ENCODE data around the gene TBCD.
"Not testable (repeated sequence)": the region's sequence is repeated elsewhere in the genome, so short reads cannot be mapped to it uniquely, and the experiment has no call there.

Gene TBCD

GRCh38 chr17:82756166-82756565, 4.3 kb downstream of the TBCD start:
- DNase-seq (ENCODE audit: insufficient read length, low spot score), result no peak

DNA sequence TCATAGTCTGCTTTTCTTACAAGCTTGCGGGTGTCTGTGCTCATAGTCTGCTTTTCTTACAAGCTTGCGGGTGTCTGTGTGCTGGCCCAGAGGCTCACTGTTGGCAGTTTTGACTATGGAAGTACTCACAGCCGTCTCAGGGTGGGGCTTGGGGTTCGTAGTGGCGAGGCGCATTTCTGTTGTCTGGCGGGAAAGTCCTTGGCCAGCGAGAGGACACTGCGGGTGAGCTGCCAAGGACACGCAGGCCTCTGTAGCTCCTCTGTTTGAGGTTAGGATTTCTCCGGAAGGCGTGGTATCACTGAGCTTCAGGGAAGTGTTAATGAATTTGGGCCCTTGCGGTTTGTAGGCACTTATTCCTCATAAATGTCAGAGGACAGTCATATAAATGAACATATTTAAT, 13.5 kb downstream of the TBCD start:
- no peak for DNase-seq (ENCODE audit: insufficient read length, low spot score)
- FAIRE-seq, result no peak

More at GRCh38 chr17:82756166-82756565, 4.3 kb downstream of the TBCD start:
- FAIRE-seq, result no peak

DNA sequence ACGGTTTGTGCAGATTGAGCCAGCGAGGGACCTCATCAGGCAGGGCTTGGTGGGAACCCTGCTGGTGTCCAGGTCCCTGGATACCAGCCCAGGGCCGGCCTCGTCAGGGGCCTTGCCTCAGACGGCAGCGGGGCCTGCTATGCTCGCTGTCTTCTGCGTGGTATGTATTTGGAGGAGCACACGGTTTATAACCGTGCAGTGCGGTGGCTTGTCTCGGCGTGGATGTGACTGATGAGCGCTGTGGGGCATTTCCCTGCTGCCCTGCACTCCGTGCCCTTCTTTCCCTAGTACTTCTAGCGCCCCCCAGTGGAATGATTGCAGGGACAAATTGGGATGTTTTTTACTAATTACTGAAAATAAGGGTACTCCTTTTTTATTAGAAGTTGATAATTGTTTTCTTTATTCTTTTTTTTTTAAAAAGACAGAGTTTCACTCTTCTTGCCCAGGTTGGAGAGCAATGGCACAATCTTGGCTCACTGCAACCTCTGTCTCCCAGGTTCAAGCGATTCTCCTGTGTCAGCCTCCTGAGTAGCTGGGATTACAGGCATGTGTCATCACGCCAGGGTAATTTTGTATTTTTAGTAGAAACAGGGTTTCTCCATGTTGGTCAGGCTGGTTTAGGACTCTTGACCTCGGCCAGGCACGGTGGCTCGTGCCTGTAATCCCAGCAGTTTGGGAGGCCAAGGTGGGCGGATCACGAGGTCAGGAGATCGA, 15.3 kb downstream of the TBCD start:
- DNase-seq (ENCODE audit: insufficient read length, low spot score), result no peak
- FAIRE-seq, result no peak

DNA sequence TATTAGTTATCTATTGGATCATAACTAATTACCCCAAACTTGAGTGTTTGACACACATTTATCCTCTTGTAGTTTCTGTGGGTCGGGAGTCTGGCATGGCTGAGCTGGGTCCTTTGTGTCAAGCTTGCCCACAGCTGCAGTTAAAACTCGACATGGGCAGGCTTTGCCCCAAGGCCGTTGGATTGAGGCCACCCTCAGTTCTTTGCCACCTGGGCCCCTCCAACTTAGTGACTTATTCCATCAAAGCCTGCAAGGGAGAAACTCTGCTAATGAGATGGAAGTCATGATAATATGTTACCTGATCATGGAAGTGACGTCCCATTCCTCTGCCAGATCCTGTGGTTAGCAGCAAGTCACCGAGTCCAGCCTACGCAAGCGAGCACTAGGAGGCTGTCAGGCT, 17.2 kb downstream of the TBCD start:
- DNase-seq (ENCODE audit: insufficient read length, low spot score) (no peak), FAIRE-seq (no peak)

GRCh38 chr17:82772026-82772425, 20.2 kb downstream of the TBCD start:
- no peak for DNase-seq (ENCODE audit: insufficient read length, low spot score)
- FAIRE-seq, result no peak

DNA sequence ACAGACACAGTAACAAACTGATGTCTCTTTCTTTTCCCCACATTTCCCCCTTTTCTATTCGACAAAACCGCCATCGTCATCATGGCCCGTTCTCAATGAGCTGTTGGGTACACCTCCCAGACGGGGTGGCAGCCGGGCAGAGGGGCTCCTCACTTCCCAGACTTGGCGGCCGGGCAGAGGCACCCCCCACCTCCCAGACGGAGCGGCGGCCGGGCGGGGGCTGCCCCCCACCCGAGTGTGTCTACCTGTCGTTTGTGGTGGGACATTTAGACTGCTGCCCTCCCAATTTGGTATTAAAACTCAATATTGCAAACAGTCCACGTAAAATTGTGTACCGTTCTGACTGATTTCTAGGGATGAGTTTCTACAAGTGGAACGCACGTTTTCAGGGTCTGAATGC, 22.6 kb downstream of the TBCD start:
- FAIRE-seq; DNase-seq (ENCODE audit: insufficient read length, low spot score): not testable (repeated sequence)

- no peak for DNase-seq (ENCODE audit: insufficient read length, low spot score)
- no peak for FAIRE-seq
Measured at GRCh38 chr17:82775001-82775823, 23.3 kb downstream of the TBCD start.

DNA sequence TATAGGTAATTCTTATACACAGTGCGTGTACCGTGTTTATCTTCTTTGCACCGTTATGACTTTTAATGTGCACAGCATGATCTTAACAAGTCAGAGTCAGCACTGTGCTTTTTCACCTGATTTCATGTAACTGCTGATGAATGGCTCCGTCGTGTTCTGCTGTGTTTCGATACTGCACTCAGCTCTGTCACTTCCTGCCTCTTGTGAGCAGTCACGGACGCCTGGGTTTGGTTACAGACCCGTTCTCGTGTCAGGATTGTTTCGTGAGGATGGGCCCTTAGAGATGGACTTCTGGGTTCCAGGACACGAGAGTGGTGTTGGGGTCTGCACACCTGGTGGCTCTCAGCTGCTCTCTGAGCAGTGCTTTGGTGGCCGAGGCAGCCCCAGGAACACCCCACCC, 24.6 kb downstream of the TBCD start:
- DNase-seq (ENCODE audit: insufficient read length, low spot score), result no peak
- FAIRE-seq, result peak; percentile 81

- not testable (repeated sequence) for DNase-seq (ENCODE audit: insufficient read length, low spot score); FAIRE-seq
Measured at GRCh38 chr17:82777778-82778375, 26.0 kb downstream of the TBCD start.

DNA sequence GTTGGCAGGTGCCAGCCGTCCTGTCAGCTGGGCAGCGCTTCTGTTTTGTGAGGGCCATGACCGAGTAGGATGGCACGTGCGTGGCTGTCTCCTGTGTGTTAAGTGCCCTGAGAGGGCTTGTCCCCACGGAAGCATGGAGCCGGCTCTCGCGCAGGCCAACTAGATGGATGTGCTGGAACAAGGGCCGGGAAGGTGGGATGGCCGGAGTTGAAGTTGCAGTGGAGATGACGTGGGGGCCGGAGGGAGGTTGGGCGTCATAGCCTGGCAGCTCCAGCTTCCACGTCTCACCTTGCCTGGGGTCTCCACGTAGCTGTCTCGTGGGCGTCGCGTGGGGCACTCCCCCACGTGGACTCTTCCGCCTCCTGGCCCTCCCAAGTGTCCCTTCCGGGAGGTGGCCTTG, 27.7 kb downstream of the TBCD start:
- DNase-seq (ENCODE audit: insufficient read length, low spot score) (no peak), FAIRE-seq (no peak)

DNA sequence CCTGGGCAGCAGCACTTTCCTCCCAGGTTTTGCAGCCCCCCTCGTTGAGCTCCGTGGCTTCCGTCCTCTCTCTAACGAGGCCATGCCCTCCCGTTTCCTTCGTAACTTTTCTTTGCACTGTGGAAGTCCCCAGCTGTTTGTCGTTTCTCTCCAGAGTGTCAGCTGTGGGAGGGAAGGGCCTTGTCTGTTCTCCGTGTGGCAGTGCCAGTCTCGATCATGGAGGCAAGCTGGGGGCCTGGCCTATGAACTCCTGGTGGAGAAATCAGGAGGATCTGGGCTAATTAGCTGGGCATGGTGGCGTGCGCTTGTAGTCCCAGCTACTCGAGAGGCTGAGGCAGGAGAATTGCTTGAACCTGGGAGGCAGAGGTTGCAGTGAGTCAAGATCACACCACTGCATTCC, 28.3 kb downstream of the TBCD start:
- DNase-seq (ENCODE audit: insufficient read length, low spot score), result no peak
- FAIRE-seq, result no peak

GRCh38 chr17:82780971-82781893, 29.4 kb downstream of the TBCD start:
- FAIRE-seq (no peak), DNase-seq (ENCODE audit: insufficient read length, low spot score) (no peak)

GRCh38 chr17:82781894-82782274, 30.0 kb downstream of the TBCD start:
- DNase-seq (ENCODE audit: insufficient read length, low spot score) (peak; percentile 98), FAIRE-seq (peak; percentile 93)

- no peak for DNase-seq (ENCODE audit: insufficient read length, low spot score)
- no peak for FAIRE-seq
Measured at GRCh38 chr17:82782657-82783207, 30.9 kb downstream of the TBCD start.

DNA sequence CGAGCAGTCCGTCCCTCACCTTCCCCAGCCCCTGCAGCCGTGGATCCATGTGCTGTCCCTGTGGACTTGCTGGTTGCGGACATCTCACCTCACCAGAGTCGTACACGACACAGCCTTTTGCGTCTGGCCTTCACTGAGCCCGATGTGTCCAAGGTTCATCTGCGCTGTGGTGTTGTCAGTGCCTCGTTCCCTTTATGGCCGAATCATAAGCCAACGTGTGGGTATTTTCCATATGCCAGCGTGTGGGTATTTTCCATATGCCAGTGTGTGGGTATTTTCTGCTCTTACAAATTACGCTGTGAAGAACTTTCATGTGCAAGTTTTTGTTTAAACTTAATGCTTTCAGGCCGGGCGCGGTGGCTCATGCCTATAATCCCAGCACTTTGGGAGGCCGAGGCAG, 31.6 kb downstream of the TBCD start:
- DNase-seq (ENCODE audit: insufficient read length, low spot score), result no peak
- no peak for FAIRE-seq

- not testable (repeated sequence) for DNase-seq (ENCODE audit: insufficient read length, low spot score); FAIRE-seq
Measured at GRCh38 chr17:82785581-82785980, 33.7 kb downstream of the TBCD start.

DNA sequence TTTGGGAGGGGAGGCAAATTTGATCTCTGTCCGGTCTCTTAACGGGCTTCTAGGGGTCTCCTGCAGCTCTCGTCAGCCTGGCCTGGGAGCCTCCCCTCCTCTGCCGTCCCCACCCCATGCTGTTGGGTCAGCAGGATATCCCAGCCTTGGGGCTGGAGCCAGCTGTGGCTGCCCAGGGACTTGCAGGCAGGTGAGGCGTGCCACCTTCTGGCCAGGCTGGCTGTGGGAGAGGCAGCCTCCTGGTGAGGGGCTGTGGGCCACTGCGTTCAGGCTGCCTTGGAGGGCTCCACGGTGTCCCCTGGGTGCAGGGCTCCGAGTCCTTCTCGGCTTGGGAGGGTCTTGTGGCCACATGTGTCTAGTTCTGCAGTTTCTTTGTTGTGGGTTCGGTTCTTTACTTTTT, 34.6 kb downstream of the TBCD start:
- no peak for DNase-seq (ENCODE audit: insufficient read length, low spot score)
- no peak for FAIRE-seq

DNA sequence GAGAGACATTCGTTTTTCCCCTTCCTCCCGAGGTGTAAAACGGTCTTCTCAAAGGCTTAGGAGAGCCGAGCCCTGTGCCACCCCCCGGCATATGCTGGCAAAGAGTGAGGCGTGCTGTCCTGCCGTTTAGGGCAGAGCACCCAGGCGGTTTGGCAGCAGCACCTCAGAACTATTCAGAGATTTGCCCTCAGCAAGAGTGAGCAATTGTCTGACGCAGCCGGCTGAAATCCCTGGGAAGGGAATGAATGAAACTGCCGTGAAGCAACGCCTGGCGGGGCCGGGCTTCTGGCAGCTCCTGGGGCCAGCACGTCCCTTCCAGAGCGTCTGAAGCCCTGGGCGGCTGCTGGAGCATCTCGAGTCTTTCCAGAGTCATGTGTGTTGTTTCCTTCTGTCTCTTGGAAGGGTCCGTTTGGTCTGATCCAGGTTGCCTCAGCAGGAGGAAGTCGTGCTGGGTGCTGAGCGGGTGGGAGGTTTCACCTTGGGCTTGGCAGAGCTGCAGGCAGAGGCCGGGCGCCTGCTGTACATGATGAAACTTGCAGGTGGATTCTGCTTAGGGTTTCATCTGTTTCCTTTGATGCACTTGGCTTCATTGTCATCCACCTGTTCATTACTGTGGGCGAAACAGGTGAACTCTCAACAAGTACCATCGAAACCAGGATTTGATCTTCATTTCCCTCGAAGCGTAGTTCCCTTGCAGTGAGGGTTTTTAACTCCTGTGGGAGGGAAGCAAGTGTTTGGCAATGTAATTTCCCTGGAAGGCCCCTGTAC, 35.4 kb downstream of the TBCD start:
- DNase-seq (ENCODE audit: insufficient read length, low spot score) (no peak), FAIRE-seq (no peak)

DNA sequence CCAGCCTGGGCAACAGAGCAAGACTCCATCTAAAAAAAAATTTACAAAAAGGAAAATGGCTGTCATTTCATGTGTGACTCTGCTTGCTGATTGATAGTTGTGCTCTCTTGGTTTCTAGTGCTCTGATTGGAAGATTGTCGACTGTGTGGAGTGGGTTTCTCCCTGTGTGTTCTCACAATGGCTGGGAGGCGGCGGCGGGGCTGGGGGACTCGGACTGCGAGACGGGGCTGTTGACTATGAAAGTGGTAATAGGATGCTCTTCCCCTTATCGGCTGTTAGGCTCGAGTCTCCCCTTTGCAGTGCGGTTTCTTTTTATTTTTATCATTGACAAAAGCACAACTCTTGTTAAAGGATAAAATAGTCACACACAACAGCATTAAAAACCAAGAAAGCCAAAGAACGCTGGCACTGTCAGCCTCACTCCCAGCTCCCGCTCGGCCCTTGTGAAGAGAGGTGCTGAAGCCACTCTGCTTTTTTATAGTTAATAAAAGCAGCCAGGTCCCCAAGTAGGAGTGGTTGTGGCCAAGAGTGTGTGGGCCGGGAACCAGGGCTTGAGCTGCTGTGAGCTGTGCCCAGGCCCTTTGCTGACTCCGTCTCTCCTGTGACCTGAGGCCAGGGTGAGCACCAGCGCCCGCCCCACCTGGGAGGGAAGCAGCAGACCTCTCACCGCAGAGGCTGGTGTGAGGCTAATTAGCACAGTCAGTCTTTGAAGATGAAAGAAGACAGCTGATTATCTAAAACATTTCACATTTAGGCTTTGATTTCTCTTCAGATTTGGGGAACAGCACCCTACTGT, 36.5 kb downstream of the TBCD start:
- FAIRE-seq, result no peak
- no peak for DNase-seq (ENCODE audit: insufficient read length, low spot score)
